HepG2 (cell line): Measurements from ENCODE around the gene WDR93. TPM values are rescaled to one million over a fixed set of nuclear protein-coding genes. Genes with fewer than 3 reads are reported as not detected.

Source experiments
- HMG20A ChIP-seq: IDR thresholded peaks from 2 replicates; pipeline ENCODE4 v1.6.1; 2016; ENCODE audit warnings: borderline replicate concordance
- KDM2A ChIP-seq: sonication (generic); formaldehyde crosslinking; IDR thresholded peaks from 2 replicates; pipeline ENCODE4 v1.4.0; 2020; ENCODE audit warnings: low read depth, missing genetic modification reagents, borderline replicate concordance
- NKX3-1 ChIP-seq: sonication (generic); formaldehyde crosslinking; IDR thresholded peaks from 2 replicates; pipeline ENCODE4 v1.5.0; 2020; ENCODE audit warnings: missing genetic modification reagents
- NR2F1 ChIP-seq, 2 experiments: fragments of 450-650 bp in 1 of 2; formaldehyde crosslinking in 1 of 2; IDR thresholded peaks; 2 replicates each; pipeline versions ENCODE4 v1.5.0 to v1.6.1; 2016 to 2020; ENCODE audit warnings: mild to moderate bottlenecking in 1 of 2, missing compliant biosample characterization in 1 of 2, missing genetic modification reagents in 1 of 2, moderate library complexity in 1 of 2
- RARA ChIP-seq: IDR thresholded peaks from 2 replicates; pipeline ENCODE4 v1.6.1; 2016; ENCODE audit warnings: missing genetic modification reagents, missing compliant biosample characterization
- THAP11 ChIP-seq: IDR thresholded peaks from 2 replicates; pipeline ENCODE4 v1.6.1; 2016; ENCODE audit warnings: missing biosample characterization, missing genetic modification reagents
- THYN1 ChIP-seq: sonication (generic); formaldehyde crosslinking; IDR thresholded peaks from 2 replicates; pipeline ENCODE4 v1.8.1; 2023; ENCODE audit warnings: low read depth, mild to moderate bottlenecking, moderate library complexity, missing genetic modification reagents, borderline replicate concordance
- TMF1 ChIP-seq: sonication (generic); formaldehyde crosslinking; IDR thresholded peaks from 2 replicates; pipeline ENCODE4 v1.8.1; 2022; ENCODE audit warnings: low read depth, missing genetic modification reagents
- ZNF180 ChIP-seq: sonication (generic); formaldehyde crosslinking; IDR thresholded peaks from 2 replicates; pipeline ENCODE4 v1.4.0; 2020; ENCODE audit warnings: low read depth, missing genetic modification reagents, borderline replicate concordance
- ZNF232 ChIP-seq: sonication (generic); formaldehyde crosslinking; IDR thresholded peaks from 2 replicates; pipeline ENCODE4 v1.4.0; 2020; ENCODE audit warnings: missing genetic modification reagents, borderline replicate concordance
- ZNF564 ChIP-seq: sonication (generic); formaldehyde crosslinking; IDR thresholded peaks from 2 replicates; pipeline ENCODE4 v1.8.1; 2023; ENCODE audit warnings: mild to moderate bottlenecking, missing genetic modification reagents
- ZNF589 ChIP-seq: sonication (generic); formaldehyde crosslinking; conservative IDR thresholded peaks from 2 replicates; pipeline ENCODE4 v1.8.0; 2022; ENCODE audit warnings: mild to moderate bottlenecking, moderate library complexity, missing genetic modification reagents
- polyA plus RNA-seq, 8 experiments: library from polyadenylated mRNA; depleted of rRNA in 3 of 8; stranded (reverse) in 7 of 8; unstranded in 1 of 8; fragments of >200 nt; fragmentation: Illumina TruSeq in 4 of 8; extraction: Trizol in 4 of 8; gene quantifications; 2 replicates each; pipeline versions ENCODE4 v1.2.1 to v1.2.3, GENCODE V29; 2011 to 2016; ENCODE audit warnings: low read depth in 4 of 8, missing spikeins in 1 of 8, mixed read lengths in 1 of 8; ENCODE audit not compliant: insufficient read depth in 1 of 8
- total RNA-seq, 5 experiments: library from RNA; depleted of rRNA; stranded (reverse); fragments of >200 nt; fragmentation: Illumina TruSeq; extraction: Trizol; gene quantifications; 2 replicates each; pipeline ENCODE4 v1.2.3, GENCODE V29; 2016; ENCODE audit warnings: low read depth in 1 of 5
- TF ChIP-seq, protein P1 (sequence below): sonication (generic); formaldehyde crosslinking; IDR thresholded peaks from one replicate; pipeline ENCODE4 v1.5.1; 2020; ENCODE audit warnings: mild to moderate bottlenecking, missing genetic modification reagents; ENCODE audit errors: not compliant biosample characterization
- TF ChIP-seq, protein P2 (sequence below): sonication (generic); formaldehyde crosslinking; IDR thresholded peaks from 2 replicates; pipeline ENCODE4 v1.5.1; 2020; ENCODE audit warnings: missing genetic modification reagents, mild to moderate bottlenecking, borderline replicate concordance
- TF ChIP-seq, protein P3 (sequence below): sonication (generic); formaldehyde crosslinking; IDR thresholded peaks from 2 replicates; pipeline ENCODE4 v1.4.0; 2020; ENCODE audit warnings: missing genetic modification reagents
- TF ChIP-seq, protein P4 (sequence below): sonication (generic); formaldehyde crosslinking; IDR thresholded peaks from 2 replicates; pipeline ENCODE4 v1.4.0; 2020; ENCODE audit warnings: missing genetic modification reagents, borderline replicate concordance

WDR93 gene
- total and polyA plus RNA-seq, 2 of the 13 experiments (the other 11 are each of a cell fraction or from before 2014, with no cell fraction given) = 0.07 TPM; not detected in 1

DNA sequence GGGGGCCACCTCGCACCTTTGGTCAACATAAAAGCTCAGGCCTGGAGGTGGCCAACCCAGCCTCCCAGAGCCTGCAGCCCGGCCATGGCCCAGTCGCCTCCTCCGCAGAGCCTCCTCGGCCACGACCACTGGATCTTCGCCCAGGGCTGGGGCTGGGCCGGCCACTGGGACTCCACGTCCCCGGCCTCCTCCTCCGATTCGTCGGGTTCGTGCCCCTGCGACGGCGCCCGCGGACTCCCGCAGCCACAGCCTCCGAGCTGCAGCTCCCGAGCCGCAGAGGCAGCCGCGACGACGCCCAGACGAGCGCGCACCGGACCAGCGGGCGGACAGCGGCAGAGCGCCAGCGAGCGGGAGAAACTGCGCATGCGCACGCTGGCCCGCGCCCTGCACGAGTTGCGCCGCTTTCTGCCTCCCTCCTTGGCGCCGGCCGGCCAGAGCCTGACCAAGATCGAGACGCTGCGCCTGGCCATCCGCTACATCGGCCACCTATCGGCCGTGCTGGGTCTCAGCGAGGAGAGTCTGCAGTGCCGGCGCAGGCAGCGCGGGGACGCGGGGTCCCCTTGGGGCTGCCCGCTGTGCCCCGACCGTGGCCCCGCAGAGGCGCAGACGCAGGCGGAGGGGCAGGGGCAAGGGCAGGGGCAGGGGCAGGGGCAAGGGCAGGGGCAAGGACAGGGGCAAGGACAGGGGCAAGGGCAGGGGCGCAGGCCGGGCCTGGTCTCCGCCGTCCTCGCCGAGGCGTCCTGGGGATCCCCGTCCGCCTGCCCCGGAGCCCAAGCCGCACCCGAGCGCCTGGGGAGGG, 85.9 kb downstream of the WDR93 start, which contains the start of gene MESP2 (continued):
- TF ChIP-seq, protein P1, sequence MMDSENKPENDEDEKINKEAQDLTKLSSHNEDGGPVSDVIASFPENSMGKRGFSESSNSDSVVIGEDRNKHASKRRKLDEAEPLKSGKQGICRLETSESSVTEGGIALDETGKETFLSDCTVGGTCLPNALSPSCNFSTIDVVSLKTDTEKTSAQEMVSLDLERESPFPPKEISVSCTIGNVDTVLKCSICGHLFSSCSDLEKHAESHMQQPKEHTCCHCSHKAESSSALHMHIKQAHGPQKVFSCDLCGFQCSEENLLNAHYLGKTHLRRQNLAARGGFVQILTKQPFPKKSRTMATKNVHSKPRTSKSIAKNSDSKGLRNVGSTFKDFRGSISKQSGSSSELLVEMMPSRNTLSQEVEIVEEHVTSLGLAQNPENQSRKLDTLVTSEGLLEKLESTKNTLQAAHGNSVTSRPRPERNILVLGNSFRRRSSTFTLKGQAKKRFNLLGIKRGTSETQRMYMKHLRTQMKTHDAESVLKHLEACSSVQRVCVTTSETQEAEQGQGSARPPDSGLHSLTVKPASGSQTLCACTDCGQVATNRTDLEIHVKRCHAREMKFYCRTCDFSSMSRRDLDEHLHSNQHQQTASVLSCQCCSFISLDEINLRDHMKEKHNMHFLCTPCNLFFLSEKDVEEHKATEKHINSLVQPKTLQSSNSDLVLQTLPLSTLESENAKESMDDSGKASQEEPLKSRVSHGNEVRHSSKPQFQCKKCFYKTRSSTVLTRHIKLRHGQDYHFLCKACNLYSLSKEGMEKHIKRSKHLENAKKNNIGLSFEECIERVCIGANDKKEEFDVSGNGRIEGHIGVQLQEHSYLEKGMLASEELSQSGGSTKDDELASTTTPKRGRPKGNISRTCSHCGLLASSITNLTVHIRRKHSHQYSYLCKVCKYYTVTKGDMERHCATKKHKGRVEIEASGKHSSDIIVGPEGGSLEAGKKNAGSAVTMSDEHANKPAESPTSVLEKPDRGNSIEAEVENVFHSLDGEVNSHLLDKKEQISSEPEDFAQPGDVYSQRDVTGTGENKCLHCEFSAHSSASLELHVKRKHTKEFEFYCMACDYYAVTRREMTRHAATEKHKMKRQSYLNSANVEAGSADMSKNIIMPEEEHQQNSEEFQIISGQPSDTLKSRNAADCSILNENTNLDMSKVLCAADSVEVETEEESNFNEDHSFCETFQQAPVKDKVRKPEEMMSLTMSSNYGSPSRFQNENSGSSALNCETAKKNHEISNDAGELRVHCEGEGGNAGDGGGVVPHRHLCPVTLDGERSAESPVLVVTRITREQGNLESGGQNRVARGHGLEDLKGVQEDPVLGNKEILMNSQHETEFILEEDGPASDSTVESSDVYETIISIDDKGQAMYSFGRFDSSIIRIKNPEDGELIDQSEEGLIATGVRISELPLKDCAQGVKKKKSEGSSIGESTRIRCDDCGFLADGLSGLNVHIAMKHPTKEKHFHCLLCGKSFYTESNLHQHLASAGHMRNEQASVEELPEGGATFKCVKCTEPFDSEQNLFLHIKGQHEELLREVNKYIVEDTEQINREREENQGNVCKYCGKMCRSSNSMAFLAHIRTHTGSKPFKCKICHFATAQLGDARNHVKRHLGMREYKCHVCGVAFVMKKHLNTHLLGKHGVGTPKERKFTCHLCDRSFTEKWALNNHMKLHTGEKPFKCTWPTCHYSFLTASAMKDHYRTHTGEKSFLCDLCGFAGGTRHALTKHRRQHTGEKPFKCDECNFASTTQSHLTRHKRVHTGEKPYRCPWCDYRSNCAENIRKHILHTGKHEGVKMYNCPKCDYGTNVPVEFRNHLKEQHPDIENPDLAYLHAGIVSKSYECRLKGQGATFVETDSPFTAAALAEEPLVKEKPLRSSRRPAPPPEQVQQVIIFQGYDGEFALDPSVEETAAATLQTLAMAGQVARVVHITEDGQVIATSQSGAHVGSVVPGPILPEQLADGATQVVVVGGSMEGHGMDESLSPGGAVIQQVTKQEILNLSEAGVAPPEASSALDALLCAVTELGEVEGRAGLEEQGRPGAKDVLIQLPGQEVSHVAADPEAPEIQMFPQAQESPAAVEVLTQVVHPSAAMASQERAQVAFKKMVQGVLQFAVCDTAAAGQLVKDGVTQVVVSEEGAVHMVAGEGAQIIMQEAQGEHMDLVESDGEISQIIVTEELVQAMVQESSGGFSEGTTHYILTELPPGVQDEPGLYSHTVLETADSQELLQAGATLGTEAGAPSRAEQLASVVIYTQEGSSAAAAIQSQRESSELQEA (CRISPR knock-in tag) = peak; percentile 70
- TF ChIP-seq RARA (CRISPR knock-in tag) (no peak), ZNF589 (CRISPR knock-in tag) (no peak), NR2F1 (CRISPR knock-in tag; IDR thresholded peaks at IDR 0.05) (no peak), KDM2A (peak; percentile 73), ZNF564 (peak; percentile 53; the same call in 1 of the 2 replicates), ZNF180 (CRISPR knock-in tag) (no peak), HMG20A (CRISPR knock-in tag) (no peak), NKX3-1 (CRISPR knock-in tag) (peak; percentile 80; the same call in 1 of the 2 replicates), THAP11 (peak; percentile 32; the same call in 1 of the 2 replicates), THYN1 (CRISPR knock-in tag) (no peak), TMF1 (peak; percentile 69; the same call in 1 of the 2 replicates), ZNF232 (CRISPR knock-in tag) (no peak)
- TF ChIP-seq, protein P2, sequence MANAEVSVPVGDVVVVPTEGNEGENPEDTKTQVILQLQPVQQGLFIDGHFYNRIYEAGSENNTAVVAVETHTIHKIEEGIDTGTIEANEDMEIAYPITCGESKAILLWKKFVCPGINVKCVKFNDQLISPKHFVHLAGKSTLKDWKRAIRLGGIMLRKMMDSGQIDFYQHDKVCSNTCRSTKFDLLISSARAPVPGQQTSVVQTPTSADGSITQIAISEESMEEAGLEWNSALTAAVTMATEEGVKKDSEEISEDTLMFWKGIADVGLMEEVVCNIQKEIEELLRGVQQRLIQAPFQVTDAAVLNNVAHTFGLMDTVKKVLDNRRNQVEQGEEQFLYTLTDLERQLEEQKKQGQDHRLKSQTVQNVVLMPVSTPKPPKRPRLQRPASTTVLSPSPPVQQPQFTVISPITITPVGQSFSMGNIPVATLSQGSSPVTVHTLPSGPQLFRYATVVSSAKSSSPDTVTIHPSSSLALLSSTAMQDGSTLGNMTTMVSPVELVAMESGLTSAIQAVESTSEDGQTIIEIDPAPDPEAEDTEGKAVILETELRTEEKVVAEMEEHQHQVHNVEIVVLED (CRISPR knock-in tag) = peak; percentile 86
- TF ChIP-seq, protein P3, sequence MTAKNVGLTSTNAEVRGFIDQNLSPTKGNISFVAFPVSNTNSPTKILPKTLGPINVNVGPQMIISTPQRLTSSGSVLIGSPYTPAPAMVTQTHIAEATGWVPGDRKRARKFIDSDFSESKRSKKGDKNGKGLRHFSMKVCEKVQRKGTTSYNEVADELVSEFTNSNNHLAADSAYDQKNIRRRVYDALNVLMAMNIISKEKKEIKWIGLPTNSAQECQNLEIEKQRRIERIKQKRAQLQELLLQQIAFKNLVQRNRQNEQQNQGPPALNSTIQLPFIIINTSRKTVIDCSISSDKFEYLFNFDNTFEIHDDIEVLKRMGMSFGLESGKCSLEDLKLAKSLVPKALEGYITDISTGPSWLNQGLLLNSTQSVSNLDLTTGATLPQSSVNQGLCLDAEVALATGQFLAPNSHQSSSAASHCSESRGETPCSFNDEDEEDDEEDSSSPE (CRISPR knock-in tag) = peak; percentile 96
- TF ChIP-seq, protein P4, sequence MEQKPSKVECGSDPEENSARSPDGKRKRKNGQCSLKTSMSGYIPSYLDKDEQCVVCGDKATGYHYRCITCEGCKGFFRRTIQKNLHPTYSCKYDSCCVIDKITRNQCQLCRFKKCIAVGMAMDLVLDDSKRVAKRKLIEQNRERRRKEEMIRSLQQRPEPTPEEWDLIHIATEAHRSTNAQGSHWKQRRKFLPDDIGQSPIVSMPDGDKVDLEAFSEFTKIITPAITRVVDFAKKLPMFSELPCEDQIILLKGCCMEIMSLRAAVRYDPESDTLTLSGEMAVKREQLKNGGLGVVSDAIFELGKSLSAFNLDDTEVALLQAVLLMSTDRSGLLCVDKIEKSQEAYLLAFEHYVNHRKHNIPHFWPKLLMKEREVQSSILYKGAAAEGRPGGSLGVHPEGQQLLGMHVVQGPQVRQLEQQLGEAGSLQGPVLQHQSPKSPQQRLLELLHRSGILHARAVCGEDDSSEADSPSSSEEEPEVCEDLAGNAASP (CRISPR knock-in tag) = peak; percentile 36; the same call in 1 of the 2 replicates
